ENCODE results near the gene MTA2.

- TF ChIP-seq EP300 (IDR thresholded peaks at IDR 0.05), result no peak
- TF ChIP-seq CTCF (IDR thresholded peaks at IDR 0.05), result no peak
- TF ChIP-seq CEBPB (IDR thresholded peaks at IDR 0.05), result no peak
- TF ChIP-seq EHMT2 (IDR thresholded peaks at IDR 0.05; ENCODE audit: low read depth), result no peak
- no peak for TF ChIP-seq ZFP36 (IDR thresholded peaks at IDR 0.05; ENCODE audit: borderline replicate concordance, partially characterized antibody)
- no peak for TF ChIP-seq KDM5A (IDR thresholded peaks at IDR 0.05)
- TF ChIP-seq, protein P1, sequence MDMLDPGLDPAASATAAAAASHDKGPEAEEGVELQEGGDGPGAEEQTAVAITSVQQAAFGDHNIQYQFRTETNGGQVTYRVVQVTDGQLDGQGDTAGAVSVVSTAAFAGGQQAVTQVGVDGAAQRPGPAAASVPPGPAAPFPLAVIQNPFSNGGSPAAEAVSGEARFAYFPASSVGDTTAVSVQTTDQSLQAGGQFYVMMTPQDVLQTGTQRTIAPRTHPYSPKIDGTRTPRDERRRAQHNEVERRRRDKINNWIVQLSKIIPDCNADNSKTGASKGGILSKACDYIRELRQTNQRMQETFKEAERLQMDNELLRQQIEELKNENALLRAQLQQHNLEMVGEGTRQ (IDR thresholded peaks at IDR 0.05), result no peak
- peak; percentile 82 for TF ChIP-seq TP53 (CRISPR knock-in tag; IDR thresholded peaks at IDR 0.05)
- TF ChIP-seq CBX8 (IDR thresholded peaks at IDR 0.05), result no peak
- no peak for TF ChIP-seq JUNB (IDR thresholded peaks at IDR 0.05)
- TF ChIP-seq, protein P2, sequence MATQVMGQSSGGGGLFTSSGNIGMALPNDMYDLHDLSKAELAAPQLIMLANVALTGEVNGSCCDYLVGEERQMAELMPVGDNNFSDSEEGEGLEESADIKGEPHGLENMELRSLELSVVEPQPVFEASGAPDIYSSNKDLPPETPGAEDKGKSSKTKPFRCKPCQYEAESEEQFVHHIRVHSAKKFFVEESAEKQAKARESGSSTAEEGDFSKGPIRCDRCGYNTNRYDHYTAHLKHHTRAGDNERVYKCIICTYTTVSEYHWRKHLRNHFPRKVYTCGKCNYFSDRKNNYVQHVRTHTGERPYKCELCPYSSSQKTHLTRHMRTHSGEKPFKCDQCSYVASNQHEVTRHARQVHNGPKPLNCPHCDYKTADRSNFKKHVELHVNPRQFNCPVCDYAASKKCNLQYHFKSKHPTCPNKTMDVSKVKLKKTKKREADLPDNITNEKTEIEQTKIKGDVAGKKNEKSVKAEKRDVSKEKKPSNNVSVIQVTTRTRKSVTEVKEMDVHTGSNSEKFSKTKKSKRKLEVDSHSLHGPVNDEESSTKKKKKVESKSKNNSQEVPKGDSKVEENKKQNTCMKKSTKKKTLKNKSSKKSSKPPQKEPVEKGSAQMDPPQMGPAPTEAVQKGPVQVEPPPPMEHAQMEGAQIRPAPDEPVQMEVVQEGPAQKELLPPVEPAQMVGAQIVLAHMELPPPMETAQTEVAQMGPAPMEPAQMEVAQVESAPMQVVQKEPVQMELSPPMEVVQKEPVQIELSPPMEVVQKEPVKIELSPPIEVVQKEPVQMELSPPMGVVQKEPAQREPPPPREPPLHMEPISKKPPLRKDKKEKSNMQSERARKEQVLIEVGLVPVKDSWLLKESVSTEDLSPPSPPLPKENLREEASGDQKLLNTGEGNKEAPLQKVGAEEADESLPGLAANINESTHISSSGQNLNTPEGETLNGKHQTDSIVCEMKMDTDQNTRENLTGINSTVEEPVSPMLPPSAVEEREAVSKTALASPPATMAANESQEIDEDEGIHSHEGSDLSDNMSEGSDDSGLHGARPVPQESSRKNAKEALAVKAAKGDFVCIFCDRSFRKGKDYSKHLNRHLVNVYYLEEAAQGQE (IDR thresholded peaks at IDR 0.05), result peak; percentile 67
- TF ChIP-seq GATA3 (IDR thresholded peaks at IDR 0.05; ENCODE audit: borderline replicate concordance), result 0 out of 2 replicates have a peak, but pooled peaks have one; percentile 18
- TF ChIP-seq NFE2L2 (conservative IDR thresholded peaks at IDR 0.05; ENCODE audit: low read length), result no peak
- TF ChIP-seq MYC (IDR thresholded peaks at IDR 0.05; ENCODE audit: borderline replicate concordance, low read length), result no peak; the same call in 1 of the 2 replicates
Observed at GRCh38 chr11:62573592-62574362, 27.9 kb downstream of the MTA2 start, which contains the start of gene EEF1G.
